Hippocampal formation (tissue), 2 donors: ENCODE data around the gene HIRA.

Experiments used
- DNase-seq, 2 donors: peaks; one replicate each; lab custom pipeline; 2025; lab: John Stamatoyannopoulos, UW

Gene HIRA

DNA sequence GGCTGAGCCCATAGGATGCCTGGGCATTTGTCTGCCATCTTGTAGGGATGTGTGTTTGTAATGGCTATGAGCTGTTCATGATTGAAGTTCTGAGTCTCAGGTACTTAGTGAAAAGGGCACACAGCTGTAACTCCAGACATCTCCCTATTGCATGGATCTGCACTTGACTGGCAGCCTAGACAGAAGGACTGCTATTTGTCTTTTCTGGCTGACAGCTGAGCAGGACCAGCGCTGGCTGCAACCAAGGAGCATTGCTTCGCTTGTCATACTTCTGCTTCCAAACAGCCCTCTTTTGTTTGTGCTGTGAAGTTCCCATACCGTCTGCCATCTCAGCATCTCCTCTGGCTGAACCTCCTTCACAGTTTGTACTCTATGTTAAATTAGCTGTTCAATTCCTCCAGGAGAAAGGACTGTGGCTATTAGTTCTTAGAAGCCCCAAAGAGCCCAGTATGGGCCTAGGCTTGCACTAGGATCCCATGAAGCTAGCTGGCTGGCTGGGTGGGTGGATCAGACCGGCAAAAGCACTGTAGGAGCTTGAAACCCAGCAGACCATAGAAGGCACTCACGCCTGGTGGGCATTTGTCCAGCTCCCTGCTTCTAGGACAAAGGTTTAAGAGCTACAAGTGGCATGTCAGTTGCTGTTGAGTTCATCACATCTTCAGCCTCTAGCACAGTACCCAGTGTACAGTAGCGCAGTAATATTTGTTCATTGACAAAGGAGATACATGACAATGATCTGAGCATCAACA, 20.4 kb downstream of the HIRA start:
- DNase-seq, result no peak

DNA sequence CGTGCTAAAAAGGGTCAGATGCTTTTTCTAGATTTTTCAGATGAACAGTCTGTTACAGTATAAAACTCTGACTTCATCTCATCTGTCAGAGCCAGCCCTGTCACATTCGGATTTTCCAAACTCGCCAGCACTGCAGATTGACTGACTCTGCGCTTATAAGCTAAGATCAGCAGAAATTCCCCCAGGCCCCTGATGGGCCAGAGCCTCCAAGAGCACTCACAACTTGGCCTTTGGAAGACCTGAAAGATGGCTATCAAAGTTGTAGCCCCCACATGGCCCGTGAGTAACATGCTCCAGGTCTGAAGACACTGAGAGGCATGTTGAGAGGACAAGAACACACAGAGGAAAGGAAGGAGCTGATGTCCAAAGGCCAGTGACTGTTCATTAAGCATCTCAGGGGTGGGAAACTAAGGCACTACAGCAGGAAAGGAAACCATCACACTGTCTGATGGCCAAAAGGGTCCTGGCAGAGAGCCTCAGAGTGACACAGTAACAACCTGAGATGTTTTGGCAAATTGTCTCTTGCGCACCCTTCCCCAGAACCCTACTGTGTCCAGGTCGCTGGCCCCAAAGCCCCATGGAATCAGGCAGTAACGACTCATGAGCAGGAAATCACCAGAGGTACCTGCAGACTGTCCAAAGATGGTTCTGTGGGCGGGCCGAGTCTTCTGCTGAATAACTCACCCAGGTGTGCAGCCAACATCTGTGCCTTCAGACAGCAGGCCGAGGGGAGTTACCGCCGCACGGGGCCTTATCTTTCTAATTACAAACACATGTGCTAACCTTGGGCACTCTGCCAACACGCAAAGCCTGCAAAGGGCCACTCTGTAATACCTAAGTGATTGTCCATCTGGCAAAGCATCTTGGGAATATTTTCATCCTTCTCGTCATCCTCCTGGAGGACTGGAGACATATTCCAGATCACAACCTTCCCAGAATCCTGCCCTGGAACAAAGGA, 23.6 kb downstream of the HIRA start:
- DNase-seq, result no peak

DNA sequence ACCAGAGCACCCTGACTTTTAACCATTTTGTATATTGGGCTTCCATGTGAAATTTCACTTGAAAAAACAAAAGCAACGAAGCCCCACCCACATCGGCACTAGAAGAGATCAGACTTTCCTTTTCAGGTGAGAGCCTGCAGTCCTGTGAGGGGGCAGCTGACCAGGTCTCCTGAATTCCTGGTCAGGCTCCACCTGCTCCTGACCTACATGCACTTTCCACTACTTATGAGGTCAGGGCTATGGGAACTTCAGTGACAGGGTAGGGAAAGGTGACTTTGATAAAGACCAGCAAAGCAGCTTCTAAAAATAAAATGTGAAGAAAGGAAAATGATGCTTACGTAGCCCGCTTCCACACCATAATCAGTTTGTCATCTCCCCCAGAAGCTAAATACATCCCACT, 24.7 kb downstream of the HIRA start:
- DNase-seq, result no peak

DNA sequence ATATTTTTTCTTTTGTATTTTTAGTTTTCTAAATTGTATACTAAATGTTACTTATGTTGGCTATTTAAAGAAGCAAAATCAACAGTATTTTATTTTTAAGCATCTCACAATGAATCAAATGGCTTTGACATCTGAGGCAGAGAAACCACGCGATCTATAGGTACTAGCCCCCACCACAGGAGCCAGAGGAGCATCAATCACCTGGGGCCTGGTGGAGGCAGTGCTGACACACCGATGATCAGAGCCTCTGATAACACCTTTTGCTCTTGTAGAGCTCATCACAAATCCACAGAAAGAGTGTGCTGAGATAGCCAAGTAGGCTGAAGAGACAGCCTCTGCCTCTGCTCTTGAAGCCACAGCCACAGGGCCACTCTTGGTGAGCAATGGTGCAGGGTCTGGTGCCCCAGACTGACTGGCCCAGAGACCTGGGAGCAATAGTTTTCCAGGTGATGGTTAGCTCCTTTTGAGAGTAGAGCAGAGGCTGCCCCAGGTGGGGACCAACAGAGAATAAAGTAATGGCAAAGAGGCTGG, 25.2 kb downstream of the HIRA start:
- DNase-seq, result no peak

DNA sequence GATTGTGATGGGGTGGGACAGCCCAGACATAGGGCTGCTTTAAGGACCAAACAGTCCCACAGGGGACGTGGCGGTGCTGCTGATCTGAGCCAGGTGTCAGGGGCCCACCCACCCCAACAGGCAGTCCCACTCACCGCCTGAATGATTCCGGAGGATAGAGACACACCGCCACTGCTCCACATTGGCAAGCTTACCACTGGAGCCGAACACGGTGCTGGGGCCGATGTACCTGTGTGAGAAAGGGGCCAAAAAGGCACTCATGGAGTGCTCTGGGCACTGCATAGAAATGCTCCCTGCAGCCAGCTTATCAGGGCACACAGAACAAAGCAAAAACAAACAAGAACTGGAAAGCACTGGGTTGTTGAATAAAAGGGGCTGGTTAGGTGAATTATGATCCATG, 25.9 kb downstream of the HIRA start:
- DNase-seq, result no peak

DNA sequence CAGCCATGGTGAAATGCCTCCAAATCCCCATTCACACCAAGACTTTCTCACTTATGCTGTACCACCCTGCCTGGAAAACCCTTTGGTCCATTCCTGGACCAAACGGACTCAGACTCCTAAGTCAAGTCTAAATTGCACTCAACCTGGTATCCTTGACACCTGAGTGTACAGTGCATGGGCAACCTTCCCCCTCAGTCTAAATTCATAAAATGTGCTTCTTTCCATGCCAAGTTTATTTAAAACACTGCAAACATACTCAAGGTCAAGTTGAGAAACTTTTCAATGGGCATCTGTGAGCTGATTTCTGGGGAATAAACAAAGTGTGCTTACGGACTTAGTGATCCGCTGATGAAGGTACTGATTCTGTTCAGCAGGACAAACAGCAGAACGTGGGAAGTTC, 26.4 kb downstream of the HIRA start:
- DNase-seq, result no peak

DNA sequence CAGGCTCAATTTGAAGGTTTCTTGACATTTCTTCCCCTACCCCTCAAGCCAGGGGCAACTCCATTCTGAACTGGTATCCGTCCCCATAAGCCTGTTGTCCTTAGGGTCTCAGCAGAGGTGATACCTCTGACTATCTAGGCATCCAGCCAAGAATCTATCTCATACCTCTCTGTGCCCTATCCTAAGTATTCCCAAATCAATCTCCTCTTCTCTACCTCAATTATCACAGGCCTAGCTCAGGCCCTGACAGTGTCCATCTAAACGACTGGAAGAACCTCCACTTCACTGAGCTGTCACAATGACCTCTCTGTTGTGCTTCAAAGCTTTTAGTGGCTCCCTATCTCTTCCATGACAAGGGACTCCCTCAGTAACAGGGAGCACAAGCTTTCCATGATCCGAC, 26.9 kb downstream of the HIRA start:
- DNase-seq, result no peak

DNA sequence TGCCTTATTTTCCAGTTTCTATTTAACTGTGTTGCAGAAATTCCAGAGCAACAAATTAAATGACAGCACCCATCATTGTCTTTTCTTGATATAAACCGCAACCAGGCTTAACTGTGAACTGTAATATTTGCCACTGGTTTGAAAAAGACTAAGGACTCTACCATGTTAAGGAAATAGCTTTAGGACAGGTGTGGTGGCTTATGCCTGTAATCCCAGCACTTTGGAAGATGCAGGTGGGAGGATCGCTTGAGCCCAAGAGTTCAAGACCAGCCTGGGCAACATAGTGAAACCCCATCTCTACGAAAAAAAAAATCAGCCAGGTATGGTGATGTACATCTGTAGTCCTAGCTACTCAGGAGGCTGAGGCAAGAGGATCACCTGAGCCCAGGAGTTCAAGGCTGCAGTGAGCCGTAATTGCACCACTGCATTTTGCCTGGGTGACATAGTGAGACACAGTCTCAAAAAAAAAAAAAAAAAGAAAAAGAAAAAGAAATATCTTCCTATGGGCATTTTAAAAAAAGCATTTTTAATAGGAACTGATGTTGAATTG, 28.8 kb downstream of the HIRA start:
- no peak for DNase-seq

DNA sequence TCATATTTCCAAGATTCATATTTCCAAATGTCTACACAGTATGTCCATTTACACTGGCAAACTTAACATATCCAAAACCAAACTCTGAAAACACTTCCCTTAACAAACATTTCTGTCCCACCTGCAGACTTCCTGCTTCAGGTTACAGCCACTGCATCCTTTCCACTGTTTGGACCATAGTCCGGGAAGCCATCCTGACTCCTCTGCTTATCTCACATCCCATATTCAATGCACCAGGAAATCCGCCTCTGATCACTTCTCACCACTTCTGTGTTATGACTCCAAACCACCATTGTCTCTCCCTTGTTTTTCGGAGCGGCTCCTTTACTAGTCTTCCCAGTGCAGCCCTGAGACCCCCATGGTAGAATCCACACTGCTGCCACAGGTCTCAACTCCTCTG, 30.1 kb downstream of the HIRA start:
- no peak for DNase-seq

DNA sequence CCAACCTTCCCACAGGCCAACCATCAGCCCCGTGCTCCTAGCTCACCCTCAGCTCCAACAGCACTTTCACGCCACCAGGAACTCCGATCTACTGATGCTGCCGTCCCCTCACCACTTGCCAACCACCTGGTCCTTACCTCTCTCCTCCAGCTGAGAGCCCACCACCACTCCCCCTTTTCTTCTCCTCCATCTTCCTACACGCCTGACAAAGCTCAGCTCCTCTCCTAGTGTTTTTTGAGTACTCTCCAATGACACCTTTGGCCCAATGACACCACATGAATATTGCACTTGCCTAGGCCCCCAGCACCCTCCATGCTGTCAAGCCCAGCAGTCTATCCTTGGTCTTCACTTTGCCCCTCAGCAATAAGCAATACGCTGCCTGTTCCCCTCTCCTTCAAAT, 30.7 kb downstream of the HIRA start:
- no peak for DNase-seq

DNA sequence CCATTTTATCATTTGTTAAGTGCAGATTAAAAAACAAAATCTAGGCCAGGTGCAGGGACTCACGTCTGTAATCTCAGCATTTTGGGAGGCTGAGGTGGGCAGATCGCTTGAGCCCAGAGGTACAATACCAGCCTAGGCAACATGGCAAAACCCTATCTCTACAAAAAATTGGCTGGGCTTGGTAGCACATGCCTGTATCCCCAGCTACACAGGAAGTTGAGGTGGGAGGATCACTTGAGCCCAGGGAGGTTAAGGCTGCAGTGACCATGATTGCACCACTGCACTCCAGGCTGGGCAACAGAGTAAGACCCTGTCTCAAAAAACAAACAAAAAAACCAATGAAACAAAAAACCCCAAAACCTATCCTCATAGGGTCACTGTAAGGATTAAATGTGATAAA, 32.9 kb downstream of the HIRA start:
- no peak for DNase-seq

DNA sequence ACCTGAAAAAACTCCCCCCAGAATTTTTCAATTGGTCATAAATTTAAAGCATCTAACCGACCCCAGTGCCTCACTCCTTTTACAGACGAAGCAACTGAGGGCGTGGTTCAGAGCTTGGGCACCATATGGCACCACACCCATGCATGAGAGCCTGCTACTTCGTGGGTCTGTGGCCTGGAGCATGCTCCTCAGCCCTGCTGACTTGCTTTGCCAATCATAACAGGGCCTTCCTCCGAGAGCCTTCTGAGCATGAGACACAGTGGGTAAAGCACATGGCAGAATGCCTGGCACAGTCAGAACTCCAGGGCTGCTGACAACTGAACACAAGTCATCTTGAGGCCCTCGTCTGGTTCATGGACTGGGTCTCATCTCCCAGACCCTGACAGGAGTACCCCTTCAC, 33.3 kb downstream of the HIRA start:
- no peak for DNase-seq

DNA sequence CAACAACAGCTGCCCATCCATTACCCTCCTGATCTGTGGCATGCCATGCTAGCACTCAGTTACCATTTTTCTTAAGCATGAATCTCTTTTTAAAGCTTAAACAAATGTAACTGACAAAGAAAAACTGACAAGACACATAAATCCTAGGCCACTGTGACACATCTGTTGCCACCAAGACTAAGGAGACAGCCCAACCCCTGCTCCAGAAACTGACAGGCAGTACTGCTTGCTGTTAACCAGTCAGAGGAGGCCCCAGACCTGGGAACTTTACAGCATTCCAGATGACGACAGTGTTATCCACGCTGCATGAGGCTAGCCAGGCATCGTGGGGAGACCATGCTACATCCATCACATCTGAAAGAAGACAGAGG, 33.8 kb downstream of the HIRA start:
- no peak for DNase-seq

DNA sequence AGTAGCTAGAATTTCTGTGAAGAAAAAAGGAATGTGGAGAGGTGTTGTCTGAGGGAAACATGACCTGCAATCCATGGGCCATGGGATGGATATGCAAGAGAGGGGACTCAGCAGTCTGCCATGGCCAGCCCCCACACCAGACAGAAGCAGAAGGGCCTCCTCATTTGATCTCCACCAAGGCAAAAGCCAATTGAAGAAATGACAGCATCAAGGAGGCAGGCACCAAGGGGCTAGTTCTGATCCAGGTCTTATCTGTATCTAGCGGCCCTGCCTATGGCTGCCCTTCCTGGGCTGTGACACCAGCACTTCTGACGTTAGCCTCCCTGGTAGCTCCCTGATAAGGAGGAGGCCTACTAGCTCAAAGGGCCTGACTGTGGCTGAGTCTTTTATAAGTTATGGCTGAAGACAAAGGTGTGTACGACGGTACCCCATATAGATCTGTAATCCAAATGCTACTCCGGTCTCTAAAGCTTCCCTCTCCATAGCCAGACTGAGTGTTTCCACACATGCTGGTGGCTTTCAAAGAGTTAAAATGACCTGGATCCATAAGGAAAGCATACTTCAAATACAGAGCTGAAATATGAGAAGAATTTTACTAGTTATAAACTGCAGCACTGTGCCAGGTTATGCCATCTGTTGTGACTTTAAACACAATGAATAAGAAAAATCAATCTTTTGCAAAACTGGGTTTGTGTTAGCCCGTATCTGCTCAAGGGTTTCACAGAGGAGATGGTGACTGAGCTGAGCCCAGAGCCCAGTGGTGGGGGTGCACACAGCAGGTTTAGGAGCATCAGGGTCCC, 34.4 kb downstream of the HIRA start:
- no peak for DNase-seq

DNA sequence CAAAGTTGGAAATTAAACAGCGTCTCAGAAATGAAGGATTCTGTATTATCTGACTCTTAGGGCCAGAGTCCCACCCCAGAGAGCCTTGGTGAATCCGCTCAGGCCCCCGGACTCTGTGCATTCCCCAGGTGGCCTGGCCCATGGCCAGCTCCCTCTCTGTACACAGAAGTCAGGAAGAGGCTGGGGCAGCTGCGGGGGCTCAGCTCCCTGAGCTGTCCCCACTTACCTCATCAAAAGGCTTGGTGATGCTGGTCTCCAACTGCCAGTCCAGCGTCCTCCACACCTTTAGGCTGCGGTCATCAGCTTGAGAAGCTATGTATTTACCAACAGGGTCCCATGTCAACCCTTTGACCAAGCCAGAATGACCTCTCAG, 35.0 kb downstream of the HIRA start:
- DNase-seq, result no peak

DNA sequence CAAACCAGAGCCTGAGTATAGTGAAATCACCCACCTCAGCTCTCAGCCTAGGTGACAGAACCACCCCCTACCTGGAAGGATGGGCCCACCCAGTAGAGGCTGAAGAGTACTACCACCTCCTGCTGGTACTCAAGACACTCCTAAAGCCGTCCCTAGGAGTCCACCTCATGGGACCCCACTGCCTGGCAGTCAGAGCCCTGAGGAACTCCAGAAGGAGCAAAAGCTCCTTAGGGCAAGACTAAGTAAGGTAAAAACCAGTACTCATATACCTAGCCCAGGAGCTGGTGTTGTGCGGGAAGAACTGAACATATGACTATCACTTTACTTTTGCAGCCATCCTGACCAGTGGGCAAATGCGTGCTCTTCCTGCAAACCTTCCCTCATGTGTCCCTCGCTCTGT, 36.3 kb downstream of the HIRA start:
- no peak for DNase-seq

DNA sequence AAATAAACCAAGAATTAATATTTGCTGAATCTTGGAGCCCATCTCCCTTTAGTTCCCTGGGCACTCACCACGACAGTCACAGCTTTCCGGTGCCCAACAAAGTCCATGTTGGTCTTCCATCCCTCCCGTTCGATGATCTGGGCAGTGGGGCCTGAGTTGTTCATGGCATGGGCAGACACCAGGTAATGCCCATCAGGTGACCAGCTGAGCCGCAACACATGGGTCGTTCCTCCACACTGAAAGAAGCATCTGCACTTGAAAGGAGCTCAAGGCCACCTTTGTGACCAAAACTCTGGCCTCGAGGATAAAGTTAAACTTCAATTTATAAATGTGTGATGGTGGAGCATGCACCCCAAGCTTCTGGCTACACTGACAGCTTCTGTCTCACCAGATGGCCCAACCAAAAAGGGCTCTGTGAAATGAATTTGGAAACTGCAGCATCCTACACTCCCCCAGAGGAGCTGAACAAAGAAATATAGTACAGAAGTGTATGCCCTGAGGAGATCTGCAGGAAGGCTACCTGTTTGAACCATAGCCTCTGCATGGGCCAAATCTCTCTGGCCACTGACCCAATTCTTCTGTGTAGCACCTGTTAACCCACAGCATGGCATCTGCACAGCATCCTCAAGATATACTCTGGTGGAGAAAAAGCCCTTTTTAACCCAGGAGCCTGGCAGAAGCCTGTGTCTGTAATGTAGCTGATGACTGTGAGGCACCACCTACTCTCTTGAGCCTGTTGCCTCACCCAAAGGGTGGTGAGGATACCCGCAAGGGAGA, 37.1 kb downstream of the HIRA start:
- DNase-seq, result no peak

DNA sequence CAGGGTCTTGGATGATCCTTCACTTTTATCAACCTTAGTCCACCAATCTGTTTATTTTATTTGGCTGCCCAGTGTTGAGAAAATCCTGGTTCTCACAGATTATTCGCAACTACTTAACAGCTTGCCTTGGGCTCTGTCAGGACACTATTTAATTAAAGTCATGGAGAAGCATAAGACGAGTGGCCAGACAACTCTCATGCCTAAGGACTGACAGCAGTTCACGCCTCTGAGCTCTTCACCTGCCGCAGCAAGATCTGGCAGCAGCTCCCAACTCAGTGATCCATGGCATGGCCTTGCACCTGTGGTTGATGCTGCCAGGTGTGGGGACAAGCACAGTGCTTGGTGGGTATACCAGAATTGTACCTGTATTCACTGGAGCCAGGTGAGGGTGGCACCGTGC, 37.8 kb downstream of the HIRA start:
- DNase-seq, result no peak

DNA sequence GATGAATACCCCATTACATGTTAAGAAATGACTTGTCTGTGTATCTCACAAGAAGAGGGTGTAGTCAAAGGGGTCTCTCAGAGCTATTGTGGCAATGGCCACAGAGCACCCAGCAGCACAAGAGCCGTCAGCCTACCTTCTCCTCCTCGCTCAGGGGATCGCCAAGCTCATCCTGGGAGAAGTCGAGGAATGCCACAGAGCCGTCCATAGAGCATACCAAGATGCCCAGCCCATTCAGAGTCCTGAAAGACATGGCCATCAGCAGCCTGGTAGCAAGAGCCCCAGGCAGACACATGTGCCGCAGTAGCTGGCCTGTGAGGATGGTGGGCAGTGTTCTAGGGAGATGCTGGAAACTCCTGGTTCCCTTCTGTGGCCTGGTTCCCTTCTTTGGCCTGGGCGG, 44.0 kb downstream of the HIRA start:
- no peak for DNase-seq

DNA sequence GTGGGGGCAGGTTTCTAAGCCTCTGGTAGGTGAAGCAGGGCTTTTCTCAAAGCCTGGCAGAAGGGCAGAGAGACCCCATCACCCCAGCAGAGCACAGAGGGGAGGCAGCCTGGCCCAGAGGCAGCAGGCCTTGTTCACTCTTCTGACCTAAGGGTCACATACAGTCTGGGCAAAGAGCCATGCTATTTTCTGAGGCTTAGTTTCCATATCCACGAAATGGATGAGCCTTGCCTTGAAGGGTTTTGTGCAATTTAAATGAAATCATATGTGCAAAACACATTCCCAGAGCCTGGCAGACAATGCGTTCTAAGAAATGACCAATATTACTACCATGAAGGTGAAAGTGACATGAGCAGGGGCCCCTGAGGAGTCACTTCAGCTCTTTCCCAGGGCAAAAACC, 44.5 kb downstream of the HIRA start:
- no peak for DNase-seq

DNA sequence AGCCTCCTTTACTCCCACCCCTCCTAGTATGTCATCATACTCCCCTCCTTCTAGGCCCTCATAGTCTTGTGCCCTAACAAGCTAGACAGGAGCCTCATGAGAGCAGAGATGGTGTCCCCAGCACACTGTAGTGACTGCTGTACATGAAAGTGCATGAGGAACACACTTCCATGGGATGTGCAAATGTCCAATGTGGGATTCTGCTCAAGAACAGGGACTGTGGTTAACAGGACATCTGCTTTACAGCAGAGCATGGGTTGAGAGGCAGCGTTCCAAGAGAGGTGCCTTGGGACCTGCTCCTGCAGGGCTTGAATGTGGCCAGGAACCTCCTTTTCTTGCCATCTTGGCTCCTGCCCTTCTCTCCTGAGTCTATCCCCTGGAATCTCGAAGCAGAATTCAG, 45.3 kb downstream of the HIRA start:
- DNase-seq, result no peak
